GM21515 (cell line): ENCODE measurements around the gene PCF11.
A peak's percentile ranks its signal among the peaks of the same experiment; 100 is the strongest.
"Not testable (repeated sequence)": the region's sequence is repeated elsewhere in the genome, so short reads cannot be mapped to it uniquely, and the experiment has no call there.

Experiments
- ATAC-seq: cut with Tn5 transposase; IDR thresholded peaks from one replicate; pipeline ENCODE4 v1.9.1; 2021; ENCODE audit not compliant: unreplicated experiment

PCF11 gene

GRCh38 chr11:83192606-83193245 lies 35.8 kb downstream of the PCF11 start:
- ATAC-seq = no peak

GRCh38 chr11:83193315-83194280 lies 36.7 kb downstream of the PCF11 start, which contains the start of gene ANKRD42:
Gene ANKRD42 (plus strand): TSS chr11:83193712. CDS start chr11:83194671, 959 bp downstream.
- peak; percentile 93 for ATAC-seq

DNA sequence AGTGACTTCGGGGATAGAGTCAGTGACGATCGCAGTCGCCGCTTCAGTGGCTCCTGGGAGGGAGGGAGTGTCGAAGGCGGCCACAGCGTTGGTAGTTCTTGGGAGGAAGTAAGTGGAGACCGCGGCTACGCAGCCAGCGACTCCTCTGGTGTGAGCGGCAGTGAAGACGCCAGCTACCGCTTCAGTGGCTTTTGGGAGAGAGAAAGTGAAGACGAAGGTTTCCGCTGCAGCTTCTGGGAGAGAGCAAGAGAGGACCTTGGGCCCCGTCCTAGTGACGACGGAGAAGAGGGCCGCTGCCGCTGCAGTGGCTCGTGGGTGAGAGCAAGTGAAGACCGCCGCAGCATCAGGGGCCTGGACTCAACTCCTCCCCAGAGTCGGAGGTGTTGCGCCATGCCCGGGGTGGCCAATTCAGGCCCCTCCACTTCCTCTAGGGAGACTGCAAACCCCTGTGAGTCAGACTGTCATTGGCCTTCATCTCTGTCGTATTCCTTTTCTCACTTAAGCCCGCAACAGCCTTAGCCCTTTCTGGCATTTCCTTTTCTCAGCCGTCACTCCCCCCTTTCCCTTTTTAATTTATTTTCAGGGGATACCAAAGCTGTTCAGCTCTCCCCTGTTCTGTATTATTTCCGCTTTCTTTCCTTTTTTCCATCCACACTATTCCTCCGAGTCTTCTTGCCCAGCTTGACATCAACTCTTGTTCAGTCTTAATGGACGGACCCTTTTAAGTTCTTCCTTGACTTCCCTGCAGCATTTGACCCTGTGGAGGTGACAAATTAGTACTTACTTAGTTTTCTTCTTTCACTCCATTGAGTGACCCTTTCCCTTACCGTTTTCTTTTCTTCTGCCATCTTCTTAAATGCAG lies 37.6 kb downstream of the PCF11 start:
- ATAC-seq = peak; percentile 57

- ATAC-seq = no peak
Measured at GRCh38 chr11:83195143-83195466, 38.2 kb downstream of the PCF11 start.

DNA sequence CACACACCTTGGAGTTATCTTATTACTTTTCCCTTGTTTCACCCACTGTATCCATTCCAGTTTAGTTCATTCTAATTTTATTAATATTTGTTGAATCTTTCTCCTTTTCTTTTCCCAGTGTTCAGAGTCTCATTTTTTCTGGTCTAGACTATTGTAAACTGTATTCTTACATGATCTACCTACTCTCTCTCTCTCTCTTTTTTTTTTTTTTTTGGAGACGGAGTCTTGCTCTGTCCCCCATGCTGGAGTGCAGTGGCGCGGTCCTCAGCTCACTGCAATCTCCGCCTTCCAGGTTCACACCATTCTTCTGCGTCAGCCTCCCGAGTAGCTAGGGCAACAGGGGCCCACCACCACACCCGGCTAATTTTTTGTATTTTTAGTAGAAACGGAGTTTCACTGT lies 38.7 kb downstream of the PCF11 start:
- no peak for ATAC-seq

- ATAC-seq = no peak
Measured at GRCh38 chr11:83200035-83200434, 43.1 kb downstream of the PCF11 start.

- ATAC-seq = no peak
Measured at GRCh38 chr11:83205608-83206185, 48.8 kb downstream of the PCF11 start.

- ATAC-seq = no peak
Measured at GRCh38 chr11:83206221-83206620, 49.3 kb downstream of the PCF11 start.

- not testable (repeated sequence) for ATAC-seq
Measured at GRCh38 chr11:83206771-83207382, 49.9 kb downstream of the PCF11 start.

- ATAC-seq = no peak
Measured at GRCh38 chr11:83219095-83219494, 62.2 kb downstream of the PCF11 start.

DNA sequence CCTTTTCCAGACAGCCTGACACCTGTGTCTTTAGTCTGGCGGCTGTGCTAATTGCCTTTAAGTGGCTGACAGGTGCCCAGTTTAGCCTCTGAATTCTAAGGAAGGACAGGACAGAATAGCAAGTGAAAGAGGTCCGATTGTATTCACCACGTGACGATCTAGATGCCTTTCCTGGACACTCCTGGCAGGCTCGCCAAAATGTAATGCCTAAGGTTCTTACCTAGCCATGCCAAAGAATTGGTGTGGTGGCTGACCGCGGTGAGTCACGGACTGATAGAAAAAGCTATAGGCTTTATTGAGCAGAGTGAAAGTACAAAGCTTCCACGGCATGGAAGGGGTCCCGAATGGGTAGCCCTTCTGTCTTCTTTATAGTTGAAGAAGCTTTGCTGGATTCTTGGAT lies 63.3 kb downstream of the PCF11 start:
- ATAC-seq = no peak

DNA sequence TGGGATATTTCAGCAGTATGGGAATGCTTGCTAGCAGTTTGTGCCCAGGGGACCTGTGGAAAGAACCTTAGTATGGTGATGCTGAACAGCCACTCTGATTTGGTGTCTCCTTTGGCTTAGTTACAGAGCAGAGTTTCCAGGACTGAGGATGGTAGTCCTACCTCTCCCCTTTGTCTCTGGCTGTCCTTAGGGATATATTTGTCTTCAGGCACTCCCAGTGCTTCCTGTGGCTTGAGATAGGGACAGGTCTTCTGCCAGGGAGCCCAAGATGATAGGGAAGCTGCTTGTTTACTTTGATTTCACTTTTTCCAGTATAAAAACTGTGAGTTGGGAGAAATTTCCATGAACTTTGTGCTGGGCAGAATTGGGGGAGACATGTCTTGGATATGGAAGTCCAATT lies 64.8 kb downstream of the PCF11 start:
- ATAC-seq = no peak

DNA sequence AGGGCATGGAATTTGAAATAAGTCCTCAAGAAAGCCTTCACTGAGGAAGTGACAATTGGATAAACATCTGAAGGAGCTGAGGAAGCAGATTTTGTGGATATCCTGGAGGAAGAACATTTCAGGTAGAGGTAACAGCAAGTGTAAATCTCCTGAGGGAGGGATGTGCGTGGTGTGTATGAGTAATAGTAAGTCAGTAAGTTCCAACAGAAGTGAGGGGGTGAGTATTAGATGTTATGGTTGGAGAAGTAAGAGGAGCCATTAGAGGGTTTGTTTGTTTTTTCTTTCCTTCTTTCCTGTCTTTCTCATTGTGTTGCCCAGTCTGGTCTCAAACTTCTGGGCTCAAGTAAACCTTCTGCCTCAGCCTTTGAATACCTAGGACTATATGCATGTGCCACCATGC lies 65.6 kb downstream of the PCF11 start:
- ATAC-seq = no peak

DNA sequence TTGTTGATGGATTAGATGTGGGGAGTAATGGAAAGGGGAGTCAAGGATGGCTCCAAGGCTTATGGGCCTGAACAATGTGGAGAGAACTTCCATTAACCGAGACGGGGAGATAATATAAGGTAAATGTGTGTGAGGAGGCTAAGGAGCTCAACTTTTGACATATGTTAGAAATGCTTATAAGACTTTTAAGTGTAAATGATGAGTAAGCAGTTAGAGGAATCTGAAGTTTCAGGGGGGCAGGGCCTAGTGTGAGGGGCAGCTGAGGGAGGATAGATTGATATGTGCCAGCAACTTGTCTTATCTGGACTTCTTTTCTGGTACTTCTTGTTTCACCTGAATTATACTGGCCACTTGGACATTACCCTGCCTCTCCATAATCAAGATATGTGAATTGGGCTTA lies 66.5 kb downstream of the PCF11 start:
- no peak for ATAC-seq

DNA sequence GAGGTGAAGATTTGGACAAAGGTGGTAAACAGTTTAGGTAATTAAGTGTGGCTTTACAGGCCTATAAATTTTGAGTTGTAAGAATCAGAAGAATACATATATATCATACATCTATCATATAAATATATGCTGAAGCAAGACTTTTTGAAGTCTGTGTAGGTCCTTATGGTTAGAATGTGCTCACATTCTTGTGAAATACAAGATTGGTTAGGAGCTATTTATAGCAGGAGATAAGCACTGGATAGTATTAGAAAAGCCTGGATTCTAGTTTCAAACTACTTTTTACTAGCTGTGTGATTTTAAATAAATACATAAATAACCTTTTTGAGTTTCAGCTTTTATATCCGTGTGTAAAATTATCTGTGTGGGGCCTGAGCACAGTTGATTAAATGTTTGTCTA lies 78.9 kb downstream of the PCF11 start:
- ATAC-seq = no peak
